Right kidney (tissue), 1 donor: Measurements from ENCODE around the gene ACVR1B.
"Not testable (repeated sequence)": the region's sequence is repeated elsewhere in the genome, so short reads cannot be mapped to it uniquely, and the experiment has no call there.

Experiments used
- DNase-seq: peaks from one replicate; pipeline ENCODE4 v3.0.0-alpha.2; 2016

Gene ACVR1B

DNA sequence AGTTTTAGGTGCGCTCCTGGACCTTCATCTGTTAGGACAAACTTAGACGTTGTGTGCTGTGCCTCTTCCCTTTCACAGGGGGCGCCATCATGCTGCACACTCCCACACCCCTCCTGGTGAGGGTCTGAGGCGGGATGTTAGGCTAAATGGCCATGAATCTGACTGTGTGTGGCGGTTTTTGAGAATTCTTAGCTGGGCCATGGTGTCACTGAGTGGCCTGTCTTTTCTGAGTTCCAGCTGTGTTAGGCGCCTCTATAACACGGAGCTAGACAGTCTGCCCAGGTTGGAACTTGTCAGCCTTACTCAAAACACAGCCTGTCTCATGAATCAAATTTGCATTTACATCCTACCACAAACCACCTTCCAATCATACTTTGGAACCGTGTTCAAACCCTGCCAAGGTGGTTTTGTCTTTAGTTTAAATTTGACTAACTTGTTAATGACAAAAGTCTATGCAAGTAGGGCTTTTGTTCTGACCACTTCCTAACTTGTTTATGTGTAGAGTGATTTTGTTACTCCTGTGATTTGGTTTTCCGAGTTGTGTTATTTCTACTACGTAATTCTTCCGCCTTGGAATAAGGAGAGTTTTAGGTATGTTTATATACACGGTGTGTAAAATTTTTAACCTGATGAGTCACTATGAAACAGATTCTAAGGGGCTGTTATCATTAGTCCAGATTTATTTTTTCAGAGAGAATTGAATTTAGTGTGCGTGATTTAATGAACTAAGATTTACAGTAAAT lies 19.6 kb downstream of the ACVR1B start:
- peak; percentile 41 for DNase-seq

DNA sequence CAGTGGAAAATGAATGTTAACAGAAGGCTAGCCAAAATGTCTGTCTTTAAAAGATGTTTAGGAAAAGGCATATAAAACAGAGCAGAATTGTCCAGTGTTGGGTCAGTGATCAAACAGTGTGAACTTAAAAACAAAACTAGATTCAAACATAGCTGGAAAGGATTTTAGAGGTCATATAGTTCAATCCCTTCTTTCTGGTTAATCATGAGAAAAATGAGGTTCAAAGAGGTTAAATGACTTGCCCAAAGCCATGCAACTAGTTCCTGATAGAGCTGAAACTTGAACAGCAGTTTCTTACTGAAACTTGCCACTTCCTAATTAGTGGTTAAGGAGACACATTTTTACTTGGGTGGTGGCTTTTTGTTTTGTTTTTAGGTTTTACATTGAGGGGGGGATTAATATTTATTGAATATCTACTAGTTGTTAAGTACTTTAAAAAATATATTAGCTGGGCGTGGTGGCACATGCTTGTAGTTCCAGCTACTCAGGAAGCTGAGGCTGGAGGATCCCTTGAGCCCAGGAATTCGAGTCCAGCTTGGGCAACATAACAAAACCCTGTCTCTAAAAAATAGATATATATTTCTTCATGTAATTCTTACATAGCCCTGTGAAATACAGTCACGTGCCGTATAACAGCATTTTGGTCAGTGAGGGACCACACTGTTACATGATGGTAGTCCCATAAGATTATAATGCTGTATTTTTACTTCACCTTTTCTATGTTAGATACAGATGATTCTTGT lies 20.4 kb downstream of the ACVR1B start:
- DNase-seq = no peak

DNA sequence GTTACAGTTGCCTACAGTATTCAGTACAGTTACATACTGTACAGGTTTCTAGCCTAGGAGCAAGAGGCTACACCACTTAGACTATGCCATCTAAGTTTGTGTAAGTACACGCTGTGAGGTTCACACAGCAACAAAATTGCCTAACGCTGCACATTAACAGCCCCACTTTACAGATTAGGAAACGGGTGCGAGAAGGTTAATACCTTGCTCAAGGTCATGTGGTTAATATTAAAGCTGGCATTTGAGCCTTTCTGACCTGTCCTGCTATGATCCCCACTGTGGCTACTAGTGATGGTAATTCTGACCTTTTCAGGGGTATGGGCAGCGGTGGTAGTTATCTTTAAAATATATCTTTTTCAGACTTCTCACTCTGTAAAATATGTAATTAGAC lies 20.9 kb downstream of the ACVR1B start:
- no peak for DNase-seq

DNA sequence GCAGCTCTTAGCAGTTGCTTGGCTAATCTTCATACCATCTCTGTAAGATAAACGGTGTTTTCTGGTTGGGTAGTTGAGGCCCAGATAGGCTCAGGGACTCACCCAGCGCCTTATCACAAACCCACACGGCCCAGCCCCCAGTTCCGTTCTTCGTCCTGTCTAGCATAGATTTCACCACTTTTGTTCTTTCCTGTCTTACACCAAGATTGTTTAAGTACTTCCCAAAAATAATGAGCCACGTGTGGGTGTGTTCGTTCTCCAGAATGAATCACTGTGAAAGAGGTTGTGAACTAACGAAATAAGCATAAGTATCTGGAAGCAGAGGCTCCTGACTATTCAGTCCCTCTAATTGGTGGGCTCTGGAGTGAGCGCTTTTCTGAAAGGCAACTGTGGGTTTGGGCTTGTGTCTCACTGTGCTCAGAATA lies 21.4 kb downstream of the ACVR1B start:
- DNase-seq = no peak

DNA sequence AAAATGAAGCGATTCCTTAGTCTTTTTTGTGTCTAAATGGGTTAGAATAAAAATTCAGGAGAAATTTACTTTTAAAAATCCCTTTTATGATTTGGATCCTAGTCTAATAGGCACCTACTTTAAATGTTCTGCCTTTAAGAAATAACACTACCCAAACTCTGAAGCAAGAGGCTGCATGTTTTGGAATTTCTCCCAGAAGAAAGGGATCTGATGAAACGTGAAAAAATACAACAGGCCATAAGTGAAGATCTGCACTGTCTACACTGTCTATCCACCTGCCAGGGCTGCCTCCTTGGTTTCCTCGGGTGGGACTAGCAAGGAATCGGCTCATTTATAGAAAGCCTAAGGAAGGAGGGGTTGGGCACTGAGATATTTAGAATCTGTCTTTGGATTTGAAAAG lies 22.1 kb downstream of the ACVR1B start:
- no peak for DNase-seq

DNA sequence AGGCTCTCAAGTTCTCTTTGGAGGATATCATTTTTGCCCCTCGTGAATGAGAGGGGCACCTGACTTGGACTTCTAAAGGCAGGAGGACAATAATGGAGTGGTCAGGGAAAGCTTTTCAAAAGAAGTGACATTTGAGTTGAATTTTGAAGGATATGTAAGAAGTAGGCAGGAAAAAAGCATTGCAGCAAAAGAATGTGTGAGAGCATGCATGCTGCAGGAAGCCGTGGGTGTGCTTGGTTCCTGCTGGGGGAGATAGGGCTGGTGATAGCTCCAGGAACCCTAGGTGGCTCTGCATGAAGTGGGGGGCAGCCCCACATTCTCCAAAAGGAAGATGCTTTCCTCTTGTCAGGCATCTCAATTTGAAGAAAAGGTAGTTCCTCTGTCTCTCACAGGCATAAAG lies 23.1 kb downstream of the ACVR1B start:
- no peak for DNase-seq

DNA sequence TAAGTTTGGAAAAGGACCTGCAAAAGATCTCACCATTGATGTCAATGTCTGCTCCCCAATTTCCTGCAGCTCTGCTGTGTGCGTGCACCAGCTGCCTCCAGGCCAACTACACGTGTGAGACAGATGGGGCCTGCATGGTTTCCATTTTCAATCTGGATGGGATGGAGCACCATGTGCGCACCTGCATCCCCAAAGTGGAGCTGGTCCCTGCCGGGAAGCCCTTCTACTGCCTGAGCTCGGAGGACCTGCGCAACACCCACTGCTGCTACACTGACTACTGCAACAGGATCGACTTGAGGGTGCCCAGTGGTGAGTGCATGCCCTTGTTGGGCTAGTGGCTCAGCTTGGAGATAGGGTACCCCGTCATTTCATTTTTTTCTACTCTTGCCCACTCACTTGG lies 23.7 kb downstream of the ACVR1B start:
- no peak for DNase-seq

DNA sequence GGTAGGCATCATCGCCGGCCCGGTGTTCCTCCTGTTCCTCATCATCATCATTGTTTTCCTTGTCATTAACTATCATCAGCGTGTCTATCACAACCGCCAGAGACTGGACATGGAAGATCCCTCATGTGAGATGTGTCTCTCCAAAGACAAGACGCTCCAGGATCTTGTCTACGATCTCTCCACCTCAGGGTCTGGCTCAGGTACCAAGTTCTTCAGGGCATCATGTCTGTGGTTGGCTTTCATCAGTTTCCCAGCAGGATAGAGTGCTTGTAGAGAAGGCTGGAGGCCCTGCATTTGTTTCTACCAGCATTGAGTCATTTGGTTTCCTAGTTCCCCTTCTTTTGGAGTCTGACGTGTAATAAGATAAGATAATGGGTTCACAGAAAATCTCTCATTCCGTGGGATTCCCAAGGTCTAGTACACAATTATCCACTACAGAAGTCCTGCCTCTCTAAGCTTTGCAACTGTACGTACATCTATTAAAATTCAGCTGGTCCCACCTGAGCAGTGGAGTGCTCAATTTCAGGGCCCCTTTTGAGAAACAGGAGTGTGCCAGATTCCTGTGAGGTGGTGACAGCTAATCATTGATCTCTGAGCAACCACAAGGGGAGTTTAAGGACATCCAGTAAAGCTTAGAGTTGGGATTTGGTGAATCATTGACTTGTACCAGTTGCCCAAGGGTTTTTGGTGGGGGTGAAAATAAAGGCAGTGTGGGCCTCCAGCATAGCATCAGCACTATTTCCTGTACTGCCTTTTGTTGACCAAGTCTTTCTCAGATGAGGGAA lies 25.1 kb downstream of the ACVR1B start:
- no peak for DNase-seq

DNA sequence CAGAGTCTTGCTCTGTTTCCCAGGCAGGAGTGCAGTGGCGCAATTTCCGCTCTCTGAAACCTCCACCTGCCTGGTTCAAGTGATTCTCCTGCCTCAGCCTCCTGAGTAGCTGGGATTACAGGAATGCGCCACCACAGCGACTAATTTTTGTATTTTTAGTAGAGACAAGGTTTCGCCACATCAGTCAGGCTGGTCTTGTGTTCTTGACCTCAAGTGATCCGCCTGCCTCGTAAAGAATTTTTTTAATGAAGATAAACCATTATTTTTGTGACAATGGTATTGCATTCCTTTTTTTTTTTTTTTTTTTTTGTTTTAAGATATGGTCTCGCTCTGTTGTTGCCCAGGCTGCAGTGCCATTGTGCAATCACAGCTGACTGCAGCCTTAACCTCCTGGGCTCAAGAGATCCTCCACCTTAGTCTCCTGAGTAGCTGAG lies 25.8 kb downstream of the ACVR1B start:
- no peak for DNase-seq

DNA sequence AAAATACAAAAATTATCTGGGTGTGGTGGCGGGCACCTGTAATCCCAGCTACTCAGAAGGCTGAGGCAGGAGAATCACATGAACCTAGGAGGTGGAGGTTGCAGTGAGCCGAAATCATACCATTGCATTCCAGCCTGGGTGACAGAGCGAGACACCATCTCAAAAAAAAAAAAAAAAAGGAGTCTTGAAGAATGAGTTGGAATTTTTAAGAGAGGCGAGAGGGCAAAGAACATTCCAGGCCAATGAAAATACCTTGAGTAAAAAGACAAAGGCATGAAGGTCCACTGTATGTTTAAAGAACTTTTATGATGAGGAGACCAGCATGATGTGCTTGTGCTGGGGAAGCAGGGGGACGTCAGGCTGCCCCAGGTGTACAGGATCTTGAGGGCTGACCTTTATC lies 27.8 kb downstream of the ACVR1B start:
- not testable (repeated sequence) for DNase-seq

DNA sequence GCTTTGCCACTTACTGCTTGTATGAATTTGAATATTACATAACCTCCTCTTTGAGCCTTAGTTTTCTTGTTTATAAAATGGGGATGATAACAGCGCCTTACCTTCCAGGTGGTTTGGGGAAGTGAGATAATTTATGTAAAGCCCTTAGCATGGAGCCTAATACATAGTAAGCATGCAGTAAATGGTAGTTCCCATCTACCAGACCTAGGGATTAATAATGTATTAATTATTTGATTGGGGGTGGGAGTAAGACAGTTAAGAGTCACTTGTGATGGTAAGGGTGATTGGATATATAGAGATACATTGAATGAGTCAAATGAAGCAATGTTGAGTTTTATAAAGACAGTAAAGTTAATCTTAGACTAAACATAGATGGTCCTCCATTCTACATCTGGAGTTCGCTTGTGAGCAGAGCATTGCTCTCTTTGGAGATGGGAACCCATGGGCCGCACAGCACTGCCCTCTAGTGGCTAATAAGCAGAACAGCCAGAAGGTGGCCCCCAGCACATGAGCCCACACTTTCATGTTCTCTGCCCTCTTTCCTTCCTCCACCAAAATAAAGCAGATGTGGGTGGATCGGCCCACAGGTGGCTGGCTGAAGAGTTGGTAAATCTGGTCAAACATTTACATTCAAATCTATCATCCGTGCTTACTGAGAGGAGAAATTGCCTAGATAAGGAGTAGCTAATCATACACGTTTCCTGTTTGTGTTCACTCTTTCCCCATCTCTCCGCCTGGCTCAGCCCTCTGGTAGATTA lies 28.7 kb downstream of the ACVR1B start:
- DNase-seq = peak; percentile 60

DNA sequence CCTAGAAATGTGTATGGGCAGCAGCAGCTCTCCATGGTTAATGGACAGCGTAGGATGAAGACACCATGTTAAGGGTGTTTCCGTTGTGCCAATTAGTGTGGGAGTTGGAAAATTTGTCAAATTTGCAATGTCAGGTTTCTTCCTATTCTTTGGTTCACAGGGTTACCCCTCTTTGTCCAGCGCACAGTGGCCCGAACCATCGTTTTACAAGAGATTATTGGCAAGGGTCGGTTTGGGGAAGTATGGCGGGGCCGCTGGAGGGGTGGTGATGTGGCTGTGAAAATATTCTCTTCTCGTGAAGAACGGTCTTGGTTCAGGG lies 29.3 kb downstream of the ACVR1B start:
- no peak for DNase-seq

DNA sequence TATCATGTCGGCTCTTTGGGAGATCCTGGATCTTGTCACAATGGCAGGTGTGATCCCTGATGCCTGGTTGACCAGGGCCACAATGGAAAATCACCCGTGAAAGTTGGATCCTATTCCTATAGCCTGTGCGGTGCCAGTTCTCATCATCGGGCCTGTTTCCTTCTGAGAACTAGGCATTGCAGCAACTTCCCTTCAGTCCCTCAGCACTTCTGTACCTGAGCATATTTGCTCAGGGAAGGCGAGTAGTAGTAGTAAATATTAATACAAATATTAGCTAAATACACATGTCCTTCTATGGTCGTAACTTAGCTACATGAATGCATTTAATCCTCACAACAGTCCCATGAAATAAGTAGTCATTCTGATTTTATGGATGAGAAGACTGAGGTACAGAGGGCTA lies 33.2 kb downstream of the ACVR1B start:
- DNase-seq = no peak

DNA sequence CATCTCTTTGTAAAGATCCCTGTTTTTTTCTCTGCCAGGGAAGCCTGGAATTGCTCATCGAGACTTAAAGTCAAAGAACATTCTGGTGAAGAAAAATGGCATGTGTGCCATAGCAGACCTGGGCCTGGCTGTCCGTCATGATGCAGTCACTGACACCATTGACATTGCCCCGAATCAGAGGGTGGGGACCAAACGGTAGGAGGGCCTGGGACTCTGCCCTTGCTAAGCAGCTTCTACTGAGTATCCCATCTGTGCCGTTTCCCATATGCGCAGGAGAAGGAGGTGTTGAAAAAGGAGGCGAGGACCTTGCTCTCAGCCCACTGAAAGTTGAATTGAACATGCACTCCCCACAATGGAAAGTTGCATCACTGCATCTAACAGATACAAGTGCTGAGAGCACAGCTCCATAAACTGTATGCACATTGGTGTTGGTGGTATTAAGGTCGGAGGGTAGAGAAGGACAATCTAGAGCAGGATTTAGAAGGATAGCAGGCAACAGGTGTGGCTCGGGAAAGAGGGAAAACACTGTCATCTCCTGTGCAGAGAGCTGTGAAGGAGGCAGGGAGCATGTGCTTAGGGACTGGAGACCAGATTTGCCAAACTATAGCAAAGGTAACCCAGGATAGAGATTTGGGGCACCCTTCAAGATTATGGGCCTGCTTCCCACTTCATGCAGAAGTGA lies 33.8 kb downstream of the ACVR1B start:
- DNase-seq = no peak

DNA sequence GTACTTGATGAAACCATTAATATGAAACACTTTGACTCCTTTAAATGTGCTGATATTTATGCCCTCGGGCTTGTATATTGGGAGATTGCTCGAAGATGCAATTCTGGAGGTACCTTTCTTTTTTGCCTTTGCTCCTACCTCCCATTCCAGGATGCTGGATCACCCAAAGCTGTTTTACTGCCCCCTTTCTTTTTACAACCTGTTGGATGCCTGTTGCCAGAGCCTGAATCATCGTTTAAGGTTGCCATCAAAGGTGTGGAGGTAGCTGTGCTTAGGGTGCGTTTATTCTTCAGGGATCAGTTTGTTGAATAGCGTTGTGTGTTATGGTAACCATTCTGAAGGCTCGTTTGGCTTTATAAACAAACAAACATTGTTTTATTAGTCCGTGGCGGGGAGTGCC lies 35.3 kb downstream of the ACVR1B start:
- no peak for DNase-seq

DNA sequence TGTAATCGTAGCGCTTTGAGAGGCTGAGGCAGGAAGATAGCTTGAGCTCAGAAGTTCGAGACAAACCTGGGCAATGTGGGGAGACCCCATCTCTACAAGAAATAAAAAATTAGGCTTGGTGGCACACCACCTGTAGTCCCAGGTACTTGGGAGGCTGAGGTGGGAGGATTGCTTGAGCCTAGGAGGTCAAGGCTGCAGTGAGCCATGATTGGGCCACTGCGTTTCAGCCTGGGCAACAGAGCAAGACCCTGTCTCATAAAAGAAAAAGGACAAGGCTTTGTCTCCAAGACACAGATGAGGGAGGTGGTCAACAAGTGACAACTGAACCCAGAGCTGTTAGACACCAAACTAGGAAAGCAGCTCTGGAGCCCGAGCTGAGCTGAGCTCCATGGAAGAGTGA lies 40.7 kb downstream of the ACVR1B start:
- DNase-seq = no peak

DNA sequence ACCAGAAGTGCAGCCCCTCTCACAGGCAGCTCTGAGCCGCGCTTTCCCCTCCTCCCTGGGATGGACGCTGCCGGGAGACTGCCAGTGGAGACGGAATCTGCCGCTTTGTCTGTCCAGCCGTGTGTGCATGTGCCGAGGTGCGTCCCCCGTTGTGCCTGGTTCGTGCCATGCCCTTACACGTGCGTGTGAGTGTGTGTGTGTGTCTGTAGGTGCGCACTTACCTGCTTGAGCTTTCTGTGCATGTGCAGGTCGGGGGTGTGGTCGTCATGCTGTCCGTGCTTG lies 43.0 kb downstream of the ACVR1B start:
- DNase-seq = no peak

DNA sequence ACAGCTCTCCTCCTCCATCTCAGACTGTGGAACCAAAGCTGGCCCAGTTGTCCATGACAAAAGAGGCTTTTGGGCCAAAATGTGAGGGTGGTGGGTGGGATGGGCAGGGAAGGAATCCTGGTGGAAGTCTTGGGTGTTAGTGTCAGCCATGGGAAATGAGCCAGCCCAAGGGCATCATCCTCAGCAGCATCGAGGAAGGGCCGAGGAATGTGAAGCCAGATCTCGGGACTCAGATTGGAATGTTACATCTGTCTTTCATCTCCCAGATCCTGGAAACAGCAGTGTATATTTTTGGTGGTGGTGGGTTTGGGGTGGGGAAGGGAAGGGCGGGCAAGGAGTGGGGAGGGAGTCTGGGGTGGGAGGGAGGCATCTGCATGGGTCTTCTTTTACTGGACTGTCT lies 43.5 kb downstream of the ACVR1B start:
- DNase-seq = no peak

DNA sequence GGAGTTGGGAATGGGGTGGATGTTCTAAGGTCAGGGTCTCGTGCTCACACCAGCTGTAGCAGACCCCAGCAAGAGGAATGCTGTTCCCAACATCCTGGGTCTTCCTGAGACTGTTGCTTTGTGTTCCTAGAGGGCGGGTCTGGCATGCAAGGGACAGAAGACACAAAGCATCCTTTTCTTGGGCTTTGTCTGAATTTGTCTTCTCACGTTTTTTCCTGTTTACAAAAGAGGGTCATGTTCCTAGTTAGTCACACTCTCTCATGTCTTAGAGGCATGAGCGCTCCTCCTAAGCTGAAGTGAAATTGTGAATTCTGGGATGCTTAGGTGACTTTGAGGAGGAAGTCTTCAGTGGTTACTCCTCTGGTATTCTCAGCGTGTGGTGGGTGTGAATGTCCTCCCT lies 45.6 kb downstream of the ACVR1B start:
- DNase-seq = no peak

DNA sequence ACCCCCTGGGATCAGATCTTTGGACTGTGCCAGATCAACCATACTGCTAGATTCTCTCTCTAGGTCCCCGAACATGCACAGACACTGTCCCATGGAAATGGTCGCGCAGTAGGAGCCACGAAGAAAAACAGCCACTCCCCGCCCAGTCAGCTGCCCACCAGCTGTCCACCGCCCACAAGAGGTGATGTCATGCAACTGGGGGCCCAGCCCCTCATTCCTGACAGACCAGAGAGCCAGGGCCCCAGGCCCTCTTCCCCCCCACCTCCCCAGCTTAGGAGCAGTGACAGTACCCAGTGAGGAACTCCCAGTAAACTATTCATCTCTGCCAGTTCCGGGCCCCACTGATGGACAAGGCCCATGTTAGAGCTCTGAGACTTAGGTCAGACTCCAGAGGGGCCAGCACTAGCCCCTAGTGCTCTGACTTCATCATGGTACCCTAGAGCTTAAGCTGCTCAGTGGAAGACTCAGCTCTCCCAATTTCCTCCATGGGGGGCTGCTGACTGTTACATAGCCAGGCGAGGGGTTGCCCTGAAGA lies 51.6 kb downstream of the ACVR1B start:
- DNase-seq = no peak

DNA sequence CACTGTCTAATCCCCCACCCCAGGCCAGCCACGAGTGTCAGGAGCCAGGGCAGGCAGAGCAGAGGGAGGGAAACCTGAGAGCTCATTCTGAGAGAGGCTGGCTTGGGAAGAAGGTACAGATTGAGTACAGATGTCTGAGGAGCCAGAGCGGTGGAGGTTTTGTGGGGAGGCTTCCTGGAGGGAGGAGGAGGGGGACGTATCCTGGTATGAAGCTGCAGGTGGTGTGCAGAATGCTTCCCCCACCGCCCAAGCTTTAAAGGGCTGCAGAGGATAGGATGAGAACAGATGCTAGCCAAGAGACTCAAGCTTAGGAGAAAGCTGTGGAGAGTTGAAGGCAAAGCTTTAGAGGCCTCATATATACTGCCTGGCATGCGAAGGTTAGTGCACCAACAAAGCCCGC lies 52.1 kb downstream of the ACVR1B start:
- no peak for DNase-seq

DNA sequence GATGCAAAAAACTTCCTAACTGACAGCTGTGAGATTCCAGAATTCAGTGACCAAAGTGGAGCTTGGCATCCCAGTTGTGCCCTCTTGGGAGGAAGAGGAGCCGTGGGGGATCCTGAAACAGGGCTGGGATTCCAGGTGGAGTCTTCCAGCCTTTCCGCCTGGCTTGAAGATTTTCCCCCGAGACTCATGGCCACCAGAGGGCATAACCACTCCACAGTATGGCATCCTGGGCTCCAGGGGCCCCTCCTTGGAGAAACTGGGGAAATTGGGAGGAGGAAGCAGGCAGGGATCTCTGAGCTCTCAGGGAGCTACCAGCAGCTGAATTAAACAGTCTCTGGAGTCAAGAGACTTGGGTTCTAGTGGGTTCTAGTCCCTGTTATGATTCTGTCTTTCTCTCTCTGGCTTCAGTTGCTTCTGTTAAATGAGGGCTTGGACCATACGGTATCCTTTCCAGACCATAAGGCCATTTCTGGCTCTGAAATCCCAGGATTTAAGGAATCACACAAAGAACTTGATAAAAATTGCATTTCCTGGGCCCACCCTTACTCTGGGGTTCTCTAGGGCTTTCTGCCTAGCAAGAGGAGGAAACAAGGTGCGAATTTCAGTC lies 52.6 kb downstream of the ACVR1B start:
- DNase-seq = peak; percentile 32
